CD14-positive monocyte (primary cell): ENCODE results near the gene MMRN1. TPM values are rescaled to one million over a fixed set of nuclear protein-coding genes. Genes with fewer than 3 reads are reported as not detected.

Source experiments
- DNase-seq, 3 donors: peaks; one replicate each; pipeline ENCODE4 v3.0.0-alpha.2; 2011 to 2022
- H2AFZ ChIP-seq: 2 replicates; pipeline ENCODE4 v1.6.0; 2012; ENCODE audit warnings: mild to moderate bottlenecking, low read depth, low read length, inconsistent platforms; ENCODE audit not compliant: insufficient read depth, poor library complexity, severe bottlenecking
- H3K27ac ChIP-seq, 2 donors: 1 replicate in 1 of 2; 2 replicates in 1 of 2; pipeline ENCODE4 v1.5.1; 2012 to 2013; ENCODE audit warnings: low read length in 2 of 2, control low read depth in 1 of 2, inconsistent platforms in 1 of 2, low read depth in 1 of 2, mild to moderate bottlenecking in 1 of 2
- H3K27me3 ChIP-seq, 2 donors: one replicate each; pipeline versions ENCODE4 v1.6.0 to v1.6.1; 2011 to 2013; ENCODE audit warnings: low read length in 2 of 2; ENCODE audit not compliant: control insufficient read depth in 2 of 2, insufficient read depth in 2 of 2
- H3K36me3 ChIP-seq, 2 donors: replicated peaks in 1 of 2; 1 replicate in 1 of 2; 2 replicates in 1 of 2; pipeline versions ENCODE4 v1.5.1 to v1.6.1; 2012 to 2013; ENCODE audit warnings: low read length in 2 of 2, control low read depth in 1 of 2, inconsistent platforms in 1 of 2, mild to moderate bottlenecking in 1 of 2; ENCODE audit not compliant: insufficient read depth in 2 of 2, control insufficient read depth in 1 of 2
- H3K4me1 ChIP-seq, 2 donors: 1 replicate in 1 of 2; 2 replicates in 1 of 2; pipeline versions ENCODE4 v1.5.1 to v1.6.1; 2012 to 2013; ENCODE audit warnings: low read length in 2 of 2, control low read depth in 1 of 2, inconsistent platforms in 1 of 2, mild to moderate bottlenecking in 1 of 2, moderate library complexity in 1 of 2; ENCODE audit not compliant: insufficient read depth in 2 of 2, control insufficient read depth in 1 of 2
- H3K4me2 ChIP-seq: replicated peaks from 2 replicates; pipeline ENCODE3; 2012; ENCODE audit warnings: low read length, moderate library complexity, mild to moderate bottlenecking; ENCODE audit not compliant: poor library complexity, severe bottlenecking; ENCODE audit errors: extremely low read depth
- H3K4me3 ChIP-seq, 3 experiments: fragments of 200-600 bp in 1 of 3; sonication (generic) in 1 of 3; replicated peaks in 1 of 3; 1 replicate in 2 of 3; 2 replicates in 1 of 3; pipeline ENCODE4 v1.5.1; 2011 to 2013; ENCODE audit warnings: low read length in 3 of 3, mild to moderate bottlenecking in 3 of 3, control low read depth in 2 of 3, low read depth in 2 of 3, inconsistent platforms in 1 of 3, moderate library complexity in 1 of 3
- H3K79me2 ChIP-seq: 2 replicates; pipeline ENCODE4 v1.6.0; 2012; ENCODE audit warnings: mild to moderate bottlenecking, control low read depth, inconsistent platforms, low read length, moderate library complexity; ENCODE audit not compliant: insufficient read depth
- H3K9ac ChIP-seq: 2 replicates; pipeline ENCODE4 v1.6.0; 2017; ENCODE audit warnings: low read length, mild to moderate bottlenecking; ENCODE audit not compliant: insufficient read depth, poor library complexity, severe bottlenecking
- H3K9me3 ChIP-seq, 2 donors: replicated peaks in 1 of 2; 1 replicate in 1 of 2; 2 replicates in 1 of 2; pipeline versions ENCODE4 v1.5.1 to v1.6.1; 2012 to 2013; ENCODE audit warnings: low read length in 2 of 2, control low read depth in 1 of 2; ENCODE audit not compliant: control insufficient read depth in 1 of 2, insufficient read depth in 1 of 2
- H4K20me1 ChIP-seq: 2 replicates; pipeline ENCODE4 v1.6.0; 2012; ENCODE audit warnings: mild to moderate bottlenecking, low read length, control low read depth, moderate library complexity; ENCODE audit not compliant: insufficient read depth
- H3K27ac Mint-ChIP-seq, 7 donors: one replicate each; pipeline ENCODE4 v1.8.0; 2020; ENCODE audit warnings: mild to moderate bottlenecking in 7 of 7, mixed read lengths in 7 of 7, moderate library complexity in 6 of 7, inconsistent platforms in 2 of 7
- H3K27me3 Mint-ChIP-seq, 3 donors: one replicate each; pipeline ENCODE4 v1.8.0; 2021 to 2022; ENCODE audit warnings: low read depth in 3 of 3, mild to moderate bottlenecking in 3 of 3, mixed read lengths in 3 of 3, moderate library complexity in 3 of 3, inconsistent platforms in 1 of 3
- H3K36me3 Mint-ChIP-seq, 2 donors: one replicate each; pipeline ENCODE4 v1.8.0; 2020; ENCODE audit warnings: mixed read lengths in 2 of 2, inconsistent platforms in 1 of 2, mild to moderate bottlenecking in 1 of 2
- H3K4me1 Mint-ChIP-seq: one replicate; pipeline ENCODE4 v1.8.0; 2020; ENCODE audit warnings: mild to moderate bottlenecking, mixed read lengths
- H3K4me3 Mint-ChIP-seq, 2 donors: one replicate each; pipeline ENCODE4 v1.8.0; 2020; ENCODE audit warnings: mild to moderate bottlenecking in 2 of 2, mixed read lengths in 2 of 2, moderate library complexity in 1 of 2
- H3K9me3 Mint-ChIP-seq, 7 donors: one replicate each; pipeline ENCODE4 v1.8.0; 2020 to 2022; ENCODE audit warnings: mixed read lengths in 7 of 7, mild to moderate bottlenecking in 6 of 7, moderate library complexity in 6 of 7, inconsistent platforms in 2 of 7
- WGBS: methylation state at CpG from one replicate; pipeline ENCODE4 v1.1.5; 2013; ENCODE audit warnings: missing lambda C conversion rate; ENCODE audit not compliant: insufficient coverage; 5-methylcytosine and 5-hydroxymethylcytosine counted together
- intact Hi-C, 2 donors: fragments of 100-400 bp; cut with micrococcal nuclease; formaldehyde crosslinking; loops; one replicate each; pipeline versions ENCODE4 v1.15.0 to v1.15.1; 2023
- polyA plus RNA-seq, 3 donors: library from polyadenylated mRNA; depleted of rRNA in 1 of 3; unstranded in 2 of 3; stranded (reverse) in 1 of 3; fragments of 300-500 nt in 2 of 3; fragments of >200 nt in 1 of 3; fragmentation: Illumina TruSeq in 2 of 3; gene quantifications; 1 replicate in 2 of 3; 2 replicates in 1 of 3; pipeline ENCODE4 v1.2.3, GENCODE V29; 2012 to 2021
- TF ChIP-seq, protein P1 (sequence below): fragments of 200-600 bp; IDR thresholded peaks from one replicate; pipeline ENCODE4 v1.8.0; 2022; ENCODE audit warnings: antibody characterized with exemption, mild to moderate bottlenecking

MMRN1 gene
- polyA plus RNA-seq, 3 donors = 0.07 TPM; not detected in 2

DNA sequence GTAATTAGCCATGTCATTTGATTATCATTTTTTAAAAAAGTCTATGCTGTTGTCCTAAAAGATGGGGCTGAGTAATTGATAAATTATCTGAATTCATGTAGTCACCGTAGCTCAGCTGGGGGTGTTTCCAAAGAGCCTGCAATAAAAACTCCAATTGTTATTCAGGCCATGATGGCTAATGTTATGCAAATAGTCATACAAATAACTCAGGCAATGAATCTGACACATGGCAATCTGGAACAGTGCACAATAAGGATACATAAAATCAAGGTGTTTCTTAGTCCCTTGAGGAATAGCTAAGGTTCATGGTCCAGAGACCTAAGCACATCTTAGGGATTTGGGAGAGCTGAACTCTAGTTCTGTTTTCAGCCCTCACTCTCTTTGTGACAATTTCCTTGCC is 15.2 kb downstream of the MMRN1 start:
- Histone ChIP-seq H3K79me2 (no peaks in the 10 kb centered on the region), H3K4me3 (no peak overlapping the region), H3K4me1 (no peaks in the 10 kb centered on the region), H4K20me1 (no peaks in the 10 kb centered on the region), H3K9me3 (no peaks in the 10 kb centered on the region), H3K9ac (no peak overlapping the region), H3K27me3 (no peaks in the 10 kb centered on the region), H3K27ac (no peak overlapping the region), H3K4me2 (no peak overlapping the region), H3K36me3 (no peaks in the 10 kb centered on the region), H2AFZ (no peak overlapping the region)
- intact Hi-C loops = loop anchor here in 1 of 2 donors (10.0 kb wide), 1 partner anchor 685 kb away; no protein-coding TSS in a partner anchor
- Mint-ChIP-seq H3K27me3 (no peaks in the 10 kb centered on the region), H3K9me3 (no peaks in the 10 kb centered on the region), H3K4me3 (no peak overlapping the region), H3K36me3 (no peaks in the 10 kb centered on the region), H3K4me1 (no peaks in the 10 kb centered on the region), H3K27ac (no peak overlapping the region)
- no CpG with 5 or more reads among the region's 1 CpG for WGBS
- TF ChIP-seq, protein P1, sequence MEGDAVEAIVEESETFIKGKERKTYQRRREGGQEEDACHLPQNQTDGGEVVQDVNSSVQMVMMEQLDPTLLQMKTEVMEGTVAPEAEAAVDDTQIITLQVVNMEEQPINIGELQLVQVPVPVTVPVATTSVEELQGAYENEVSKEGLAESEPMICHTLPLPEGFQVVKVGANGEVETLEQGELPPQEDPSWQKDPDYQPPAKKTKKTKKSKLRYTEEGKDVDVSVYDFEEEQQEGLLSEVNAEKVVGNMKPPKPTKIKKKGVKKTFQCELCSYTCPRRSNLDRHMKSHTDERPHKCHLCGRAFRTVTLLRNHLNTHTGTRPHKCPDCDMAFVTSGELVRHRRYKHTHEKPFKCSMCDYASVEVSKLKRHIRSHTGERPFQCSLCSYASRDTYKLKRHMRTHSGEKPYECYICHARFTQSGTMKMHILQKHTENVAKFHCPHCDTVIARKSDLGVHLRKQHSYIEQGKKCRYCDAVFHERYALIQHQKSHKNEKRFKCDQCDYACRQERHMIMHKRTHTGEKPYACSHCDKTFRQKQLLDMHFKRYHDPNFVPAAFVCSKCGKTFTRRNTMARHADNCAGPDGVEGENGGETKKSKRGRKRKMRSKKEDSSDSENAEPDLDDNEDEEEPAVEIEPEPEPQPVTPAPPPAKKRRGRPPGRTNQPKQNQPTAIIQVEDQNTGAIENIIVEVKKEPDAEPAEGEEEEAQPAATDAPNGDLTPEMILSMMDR = no peak
- no peak for DNase-seq

DNA sequence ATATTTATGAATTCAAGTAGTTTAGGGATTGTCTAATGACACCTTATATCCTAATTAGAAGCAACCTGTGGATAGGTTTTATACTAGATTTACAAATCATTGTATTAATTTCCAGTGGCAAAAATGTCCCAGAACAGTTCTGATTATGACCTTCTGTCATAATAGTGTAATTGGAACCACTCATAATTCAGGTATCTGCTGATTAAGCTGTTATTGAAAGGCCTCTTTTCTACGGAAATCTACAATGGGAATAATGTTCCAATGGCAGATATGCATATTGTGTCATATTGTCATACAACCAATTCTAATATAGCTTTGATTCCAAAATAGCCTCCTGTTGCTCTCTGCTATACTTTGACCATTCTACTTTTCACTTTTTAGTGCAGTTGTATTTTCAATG is 19.0 kb downstream of the MMRN1 start:
- H3K9ac ChIP-seq = no peak overlapping the region
- H3K27me3 Mint-ChIP-seq = no peaks in the 10 kb centered on the region

More for the DNA sequence above, 19.0 kb downstream of the MMRN1 start:
- H3K79me2 ChIP-seq = no peaks in the 10 kb centered on the region
- intact Hi-C loops = no loop called here
- no peaks in the 10 kb centered on the region for H3K27me3 ChIP-seq
- H3K36me3 Mint-ChIP-seq = no peaks in the 10 kb centered on the region
- no CpG with 5 or more reads among the region's 1 CpG for WGBS
- TF ChIP-seq, protein P1 = no peak
- no peaks in the 10 kb centered on the region for H3K9me3 Mint-ChIP-seq
- H3K27ac ChIP-seq = no peak overlapping the region
- no peaks in the 10 kb centered on the region for H3K36me3 ChIP-seq
- H3K4me3 Mint-ChIP-seq = no peak overlapping the region
- H2AFZ ChIP-seq = no peak overlapping the region
- no peaks in the 10 kb centered on the region for H3K4me1 Mint-ChIP-seq
- H3K4me3 ChIP-seq = no peak overlapping the region
- H3K9me3 ChIP-seq = no peaks in the 10 kb centered on the region
- no peaks in the 10 kb centered on the region for H4K20me1 ChIP-seq
- no peak for DNase-seq
- no peak overlapping the region for H3K27ac Mint-ChIP-seq
- H3K4me2 ChIP-seq = no peak overlapping the region
- no peaks in the 10 kb centered on the region for H3K4me1 ChIP-seq
